T-helper 2 cell treated with Interferon-gamma antibody and Interleukin-4, amounts not matched to agents 5 μg/mL and 100 μg/mL, for 36 hours (primary cell): Measurements from ENCODE around the gene F10.

Source experiments
- DNase-seq: peaks from one replicate; pipeline ENCODE4 v3.0.0; 2021; ENCODE audit warnings: low spot score
- H3K27ac Mint-ChIP-seq: one replicate; pipeline ENCODE4 v1.8.0; 2021; ENCODE audit warnings: mild to moderate bottlenecking, mixed read lengths
- H3K27me3 Mint-ChIP-seq: one replicate; pipeline ENCODE4 v1.8.0; 2021; ENCODE audit warnings: low read depth, mixed read lengths
- H3K36me3 Mint-ChIP-seq: one replicate; pipeline ENCODE4 v1.8.0; 2021; ENCODE audit warnings: low read depth, mixed read lengths
- H3K4me1 Mint-ChIP-seq: one replicate; pipeline ENCODE4 v1.8.0; 2021; ENCODE audit warnings: low read depth, mixed read lengths
- H3K4me3 Mint-ChIP-seq: one replicate; pipeline ENCODE4 v1.8.0; 2022; ENCODE audit warnings: mild to moderate bottlenecking, moderate library complexity, mixed read lengths
- H3K9me3 Mint-ChIP-seq: one replicate; pipeline ENCODE4 v1.8.0; 2021; ENCODE audit warnings: mixed read lengths

Gene F10

GRCh38 chr13:113121928-113122471 lies 599 bp upstream of the F10 start:
- Mint-ChIP-seq H3K36me3 (no peaks in the 10 kb centered on the region), H3K27ac (no peak overlapping the region), H3K4me3 (no peak overlapping the region), H3K9me3 (no peaks in the 10 kb centered on the region), H3K27me3 (peaks cover 7% of the 10 kb centered on the region), H3K4me1 (no peaks in the 10 kb centered on the region)
- DNase-seq = no peak

GRCh38 chr13:113123226-113124201 lies 915 bp downstream of the F10 start:
- H3K27me3 Mint-ChIP-seq = peaks cover 14% of the 10 kb centered on the region
- no peak for DNase-seq
- H3K4me3 Mint-ChIP-seq = no peak overlapping the region
- no peak overlapping the region for H3K27ac Mint-ChIP-seq
- no peaks in the 10 kb centered on the region for H3K36me3 Mint-ChIP-seq
- no peaks in the 10 kb centered on the region for H3K9me3 Mint-ChIP-seq
- H3K4me1 Mint-ChIP-seq = no peaks in the 10 kb centered on the region

- H3K4me3 Mint-ChIP-seq = no peak overlapping the region
Observed at GRCh38 chr13:113124211-113124970, 1.8 kb downstream of the F10 start.

GRCh38 chr13:113125506-113126264 lies 3.1 kb downstream of the F10 start:
- peaks cover 24% of the 10 kb centered on the region for H3K27me3 Mint-ChIP-seq
- no peak overlapping the region for H3K4me3 Mint-ChIP-seq
- H3K27ac Mint-ChIP-seq = no peak overlapping the region
- H3K4me1 Mint-ChIP-seq = peaks cover 2% of the 10 kb centered on the region
- H3K36me3 Mint-ChIP-seq = no peaks in the 10 kb centered on the region
- H3K9me3 Mint-ChIP-seq = no peaks in the 10 kb centered on the region
- no peak for DNase-seq

More at GRCh38 chr13:113124211-113124970, 1.8 kb downstream of the F10 start:
- Mint-ChIP-seq H3K4me1 (peaks cover 2% of the 10 kb centered on the region), H3K27ac (no peak overlapping the region), H3K36me3 (no peaks in the 10 kb centered on the region), H3K27me3 (peaks cover 21% of the 10 kb centered on the region), H3K9me3 (no peaks in the 10 kb centered on the region)
- DNase-seq = no peak

- Mint-ChIP-seq H3K4me3 (no peak overlapping the region), H3K27me3 (peaks cover 32% of the 10 kb centered on the region), H3K27ac (no peak overlapping the region), H3K4me1 (peaks cover 2% of the 10 kb centered on the region), H3K9me3 (no peaks in the 10 kb centered on the region), H3K36me3 (no peaks in the 10 kb centered on the region)
- DNase-seq = no peak
Observed at GRCh38 chr13:113126265-113127150, 3.9 kb downstream of the F10 start.

GRCh38 chr13:113129480-113129879 lies 6.9 kb downstream of the F10 start:
- Mint-ChIP-seq H3K27me3 (peaks cover 51% of the 10 kb centered on the region), H3K4me1 (peaks cover 2% of the 10 kb centered on the region), H3K27ac (no peak overlapping the region), H3K36me3 (no peaks in the 10 kb centered on the region), H3K4me3 (no peak overlapping the region), H3K9me3 (no peaks in the 10 kb centered on the region)
- no peak for DNase-seq

DNA sequence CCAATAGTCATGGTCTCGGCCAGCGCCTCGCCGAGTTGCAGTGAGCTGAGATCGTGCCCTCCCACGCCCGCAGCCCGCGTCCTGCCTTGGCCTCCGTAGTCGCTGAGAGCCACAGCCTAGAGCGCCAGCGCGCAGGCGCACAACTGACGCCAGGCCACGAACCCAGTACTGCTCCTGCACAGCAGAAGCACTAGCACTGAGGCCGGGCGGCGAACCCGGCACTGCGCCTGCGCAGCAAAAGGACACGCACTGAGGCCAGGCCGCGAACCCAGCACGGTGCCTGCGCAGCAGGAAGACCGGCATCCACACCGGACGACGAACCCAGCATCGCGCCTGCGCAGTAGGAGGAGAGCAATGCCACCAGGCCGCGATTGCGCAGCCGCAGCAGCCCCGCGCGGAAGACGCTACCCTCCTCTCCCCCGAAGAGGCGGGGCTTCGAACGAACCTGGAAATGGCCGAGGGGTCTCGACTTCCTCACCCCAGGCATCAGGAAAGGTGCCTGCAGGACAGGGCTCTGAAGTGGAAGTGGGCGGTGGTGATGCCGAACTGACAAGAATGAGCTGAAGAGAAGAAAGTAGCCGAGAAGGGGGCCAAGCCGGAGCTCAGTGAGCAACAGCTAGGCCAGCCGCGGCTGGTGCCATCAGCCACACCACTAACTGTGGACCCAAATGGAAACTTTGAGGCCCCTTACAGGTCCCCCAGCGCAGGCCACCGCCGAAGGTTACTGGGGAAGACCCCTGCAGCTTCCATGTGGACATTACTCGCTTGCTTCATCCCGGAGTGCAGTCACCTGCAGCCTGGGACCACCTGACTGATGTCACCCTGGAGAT lies 7.5 kb downstream of the F10 start:
- H3K36me3 Mint-ChIP-seq = no peaks in the 10 kb centered on the region
- H3K27me3 Mint-ChIP-seq = peaks cover 52% of the 10 kb centered on the region
- peak overlapping the region; percentile 15 for H3K4me3 Mint-ChIP-seq
- no peak for DNase-seq
- H3K9me3 Mint-ChIP-seq = no peaks in the 10 kb centered on the region
- no peak overlapping the region for H3K27ac Mint-ChIP-seq
- peaks cover 2% of the 10 kb centered on the region for H3K4me1 Mint-ChIP-seq

GRCh38 chr13:113135281-113135760 lies 12.7 kb downstream of the F10 start:
- Mint-ChIP-seq H3K4me3 (no peak overlapping the region), H3K9me3 (no peaks in the 10 kb centered on the region), H3K36me3 (no peaks in the 10 kb centered on the region), H3K27me3 (peaks cover 42% of the 10 kb centered on the region), H3K27ac (no peak overlapping the region), H3K4me1 (no peaks in the 10 kb centered on the region)
- DNase-seq = no peak

GRCh38 chr13:113137691-113138298 lies 15.2 kb downstream of the F10 start:
- Mint-ChIP-seq H3K36me3 (no peaks in the 10 kb centered on the region), H3K27ac (no peak overlapping the region), H3K4me1 (no peaks in the 10 kb centered on the region), H3K4me3 (no peak overlapping the region), H3K27me3 (peaks cover 23% of the 10 kb centered on the region), H3K9me3 (no peaks in the 10 kb centered on the region)
- no peak for DNase-seq

- Mint-ChIP-seq H3K9me3 (no peaks in the 10 kb centered on the region), H3K4me1 (no peaks in the 10 kb centered on the region), H3K27me3 (peaks cover 17% of the 10 kb centered on the region), H3K36me3 (no peaks in the 10 kb centered on the region), H3K4me3 (no peak overlapping the region), H3K27ac (no peak overlapping the region)
- DNase-seq = no peak
Observed at GRCh38 chr13:113138792-113139551, 16.4 kb downstream of the F10 start.

GRCh38 chr13:113139577-113139976 lies 17.0 kb downstream of the F10 start:
- H3K4me1 Mint-ChIP-seq = no peaks in the 10 kb centered on the region
- DNase-seq = no peak
- H3K36me3 Mint-ChIP-seq = no peaks in the 10 kb centered on the region
- no peak overlapping the region for H3K27ac Mint-ChIP-seq
- H3K27me3 Mint-ChIP-seq = peaks cover 12% of the 10 kb centered on the region
- H3K4me3 Mint-ChIP-seq = no peak overlapping the region
- no peaks in the 10 kb centered on the region for H3K9me3 Mint-ChIP-seq
